DOHH2 (cell line): ENCODE results near the gene PRDM2.
A peak's percentile ranks its signal among the peaks of the same experiment; 100 is the strongest.

ENCODE experiments used
- H3F3A ChIP-seq: fragments of 200-600 bp; sonication (generic), shearing (Covaris generic); 2 replicates; pipeline ENCODE4 v1.6.0; 2016; ENCODE audit warnings: antibody characterized with exemption, mild to moderate bottlenecking; ENCODE audit not compliant: control insufficient read depth, insufficient read depth
- H3K27ac ChIP-seq: fragments of 200-600 bp; sonication (generic); 2 replicates; pipeline ENCODE4 v1.5.1; 2014; ENCODE audit warnings: low read depth, mild to moderate bottlenecking, low read length, moderate library complexity
- H3K27me3 ChIP-seq: fragments of 200-600 bp; sonication (generic); 2 replicates; pipeline ENCODE4 v1.6.1; 2014; ENCODE audit warnings: mild to moderate bottlenecking, low read length, mixed read lengths; ENCODE audit not compliant: control insufficient read depth
- H3K36me3 ChIP-seq: fragments of 200-600 bp; sonication (generic); 2 replicates; pipeline ENCODE4 v1.6.1; 2014; ENCODE audit warnings: mild to moderate bottlenecking, low read length, moderate library complexity, mixed read lengths; ENCODE audit not compliant: control insufficient read depth
- H3K4me1 ChIP-seq: fragments of 200-600 bp; sonication (generic); 2 replicates; pipeline ENCODE4 v1.6.1; 2014; ENCODE audit warnings: mild to moderate bottlenecking, low read length, mixed read lengths; ENCODE audit not compliant: control insufficient read depth
- H3K4me2 ChIP-seq: fragments of 200-600 bp; sonication (generic); 2 replicates; pipeline ENCODE4 v1.6.0; 2014; ENCODE audit warnings: mild to moderate bottlenecking, low read length, moderate library complexity
- H3K4me3 ChIP-seq: fragments of 200-600 bp; sonication (generic); 2 replicates; pipeline ENCODE4 v1.5.1; 2014; ENCODE audit warnings: mild to moderate bottlenecking, low read length, mixed read lengths
- H3K79me2 ChIP-seq: fragments of 200-600 bp; sonication (generic); 2 replicates; pipeline ENCODE4 v1.6.1; 2014; ENCODE audit warnings: mild to moderate bottlenecking, low read length, mixed read lengths; ENCODE audit not compliant: control insufficient read depth
- H3K9me2 ChIP-seq: fragments of 200-600 bp; sonication (generic); replicated peaks from 2 replicates; pipeline ENCODE4 v1.6.1; 2014; ENCODE audit warnings: mild to moderate bottlenecking, low read length, mixed read lengths; ENCODE audit not compliant: control insufficient read depth
- H3K9me3 ChIP-seq: fragments of 200-600 bp; sonication (generic); 2 replicates; pipeline ENCODE4 v1.6.1; 2014; ENCODE audit warnings: antibody characterized with exemption, low read length, mixed read lengths; ENCODE audit not compliant: control insufficient read depth, insufficient read depth
- H4K20me1 ChIP-seq: fragments of 200-600 bp; sonication (generic); 2 replicates; pipeline ENCODE4 v1.6.0; 2014; ENCODE audit warnings: low read depth, mild to moderate bottlenecking, antibody characterized with exemption, low read length, moderate library complexity; ENCODE audit not compliant: control insufficient read depth, insufficient read depth
- EZH2phosphoT487 ChIP-seq: fragments of 200-600 bp; sonication (generic); IDR thresholded peaks from 2 replicates; pipeline ENCODE4 v1.6.1; 2017; ENCODE audit warnings: borderline replicate concordance, mild to moderate bottlenecking, antibody characterized with exemption, low read length, moderate library complexity, mixed read lengths
- TF ChIP-seq, protein P1 (sequence below): fragments of 200-600 bp; sonication (generic); IDR thresholded peaks from one replicate; pipeline ENCODE4 v1.5.1; 2014; ENCODE audit warnings: antibody characterized with exemption, mild to moderate bottlenecking, low read depth, low read length; ENCODE audit not compliant: poor library complexity, severe bottlenecking

Gene PRDM2

DNA sequence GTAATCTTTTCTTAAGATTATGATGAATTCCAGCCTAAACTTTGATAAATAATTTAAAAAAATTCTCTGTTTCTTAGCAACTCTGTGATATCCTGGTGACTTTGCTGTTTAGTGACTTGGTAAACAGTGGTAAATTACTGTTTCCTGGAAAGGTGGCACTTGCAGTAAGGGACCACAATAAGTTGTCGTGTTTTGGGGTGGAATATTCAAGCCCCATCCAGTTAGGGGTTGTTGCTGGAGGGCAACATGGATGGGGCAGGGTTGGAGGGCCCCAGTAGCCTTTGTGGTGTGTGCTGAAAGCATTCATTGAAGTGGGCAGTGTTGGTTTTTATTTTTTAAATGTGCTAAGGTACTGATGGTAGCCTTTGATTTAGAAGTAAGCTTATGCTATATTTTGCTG lies 30.3 kb downstream of the PRDM2 start:
- peak overlapping the region; percentile 100 for H3K27ac ChIP-seq
- H3K4me2 ChIP-seq = peak overlapping the region; percentile 89
- peak overlapping the region; percentile 67 for H3K4me3 ChIP-seq

DNA sequence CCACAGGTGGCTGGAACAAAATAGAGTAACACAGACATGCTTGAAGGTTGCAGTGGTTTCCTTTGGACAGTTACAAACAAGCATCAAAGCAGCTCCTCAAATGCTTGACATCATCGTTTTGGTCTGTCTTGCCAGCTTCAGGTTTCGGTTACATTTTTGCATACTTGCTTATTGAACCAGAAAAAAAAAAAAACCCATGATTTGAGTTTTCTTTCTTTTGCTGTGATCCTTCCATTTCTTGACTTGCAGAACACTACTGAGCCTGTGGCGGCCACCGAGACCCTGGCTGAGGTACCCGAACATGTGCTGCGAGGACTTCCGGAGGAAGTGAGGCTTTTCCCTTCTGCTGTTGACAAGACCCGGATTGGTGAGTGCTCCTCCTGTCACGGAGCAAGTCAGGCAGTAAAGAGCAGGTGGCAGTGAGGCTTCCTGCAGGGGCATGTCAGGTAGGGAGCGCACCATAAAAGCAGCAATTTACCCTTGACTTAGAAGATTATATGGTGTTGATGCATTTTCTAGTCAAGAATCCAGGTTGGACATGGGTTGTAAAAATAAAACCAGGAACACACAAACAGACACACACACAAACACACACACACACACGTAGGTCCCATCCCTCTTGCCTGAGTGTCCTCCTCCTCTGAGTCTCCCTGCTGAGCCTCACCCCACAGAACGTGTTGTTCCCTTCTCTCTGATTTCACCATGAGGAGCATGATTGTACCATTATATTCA lies 30.9 kb downstream of the PRDM2 start:
- Histone ChIP-seq H3K4me2 (peak overlapping the region; percentile 89), H3K9me3 (no peaks in the 10 kb centered on the region), H3F3A (peaks cover 54% of the 10 kb centered on the region), H3K79me2 (peaks cover 87% of the 10 kb centered on the region), H3K4me1 (peaks cover 98% of the 10 kb centered on the region), H3K9me2 (no peaks in the 10 kb centered on the region), H3K4me3 (peak overlapping the region; percentile 67), H3K27me3 (no peaks in the 10 kb centered on the region), H3K27ac (peak overlapping the region; percentile 100), H4K20me1 (no peaks in the 10 kb centered on the region), H3K36me3 (peaks cover 83% of the 10 kb centered on the region)
- TF ChIP-seq, protein P1, sequence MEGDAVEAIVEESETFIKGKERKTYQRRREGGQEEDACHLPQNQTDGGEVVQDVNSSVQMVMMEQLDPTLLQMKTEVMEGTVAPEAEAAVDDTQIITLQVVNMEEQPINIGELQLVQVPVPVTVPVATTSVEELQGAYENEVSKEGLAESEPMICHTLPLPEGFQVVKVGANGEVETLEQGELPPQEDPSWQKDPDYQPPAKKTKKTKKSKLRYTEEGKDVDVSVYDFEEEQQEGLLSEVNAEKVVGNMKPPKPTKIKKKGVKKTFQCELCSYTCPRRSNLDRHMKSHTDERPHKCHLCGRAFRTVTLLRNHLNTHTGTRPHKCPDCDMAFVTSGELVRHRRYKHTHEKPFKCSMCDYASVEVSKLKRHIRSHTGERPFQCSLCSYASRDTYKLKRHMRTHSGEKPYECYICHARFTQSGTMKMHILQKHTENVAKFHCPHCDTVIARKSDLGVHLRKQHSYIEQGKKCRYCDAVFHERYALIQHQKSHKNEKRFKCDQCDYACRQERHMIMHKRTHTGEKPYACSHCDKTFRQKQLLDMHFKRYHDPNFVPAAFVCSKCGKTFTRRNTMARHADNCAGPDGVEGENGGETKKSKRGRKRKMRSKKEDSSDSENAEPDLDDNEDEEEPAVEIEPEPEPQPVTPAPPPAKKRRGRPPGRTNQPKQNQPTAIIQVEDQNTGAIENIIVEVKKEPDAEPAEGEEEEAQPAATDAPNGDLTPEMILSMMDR = no peak

More for the DNA sequence above, 30.3 kb downstream of the PRDM2 start:
- Histone ChIP-seq H3F3A (peaks cover 54% of the 10 kb centered on the region), H3K36me3 (peaks cover 82% of the 10 kb centered on the region), H3K79me2 (peaks cover 87% of the 10 kb centered on the region), H4K20me1 (no peaks in the 10 kb centered on the region), H3K9me3 (no peaks in the 10 kb centered on the region), H3K9me2 (no peaks in the 10 kb centered on the region), H3K4me1 (peaks cover 98% of the 10 kb centered on the region), H3K27me3 (no peaks in the 10 kb centered on the region)
- TF ChIP-seq, protein P1 = no peak
- no peak for TF ChIP-seq EZH2phosphoT487

DNA sequence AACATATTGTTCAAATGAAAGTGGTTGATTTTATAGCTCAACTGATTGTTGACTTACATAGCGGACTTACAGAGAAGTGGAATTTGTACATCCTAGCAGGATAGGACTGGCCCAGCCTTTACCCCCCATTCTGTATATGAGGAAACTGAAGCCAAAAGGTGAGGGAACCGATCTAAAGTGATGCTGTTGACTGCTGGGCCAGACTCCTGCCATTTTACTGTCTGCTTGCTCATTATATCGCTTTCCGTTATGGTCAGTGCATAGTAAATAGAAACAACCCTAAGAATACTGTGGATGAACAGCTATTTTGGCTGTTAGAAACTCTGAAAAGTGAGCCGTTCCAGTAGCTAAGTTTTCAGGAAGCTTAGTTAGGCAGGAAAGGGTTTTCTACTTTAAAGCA lies 31.9 kb downstream of the PRDM2 start:
- Histone ChIP-seq H3K4me2 (peak overlapping the region; percentile 70), H3K27me3 (no peaks in the 10 kb centered on the region), H3K4me1 (peaks cover 98% of the 10 kb centered on the region), H3K4me3 (peak overlapping the region; percentile 67), H3F3A (peaks cover 51% of the 10 kb centered on the region), H3K27ac (peak overlapping the region; percentile 100), H3K36me3 (peaks cover 80% of the 10 kb centered on the region), H3K79me2 (peaks cover 82% of the 10 kb centered on the region), H4K20me1 (no peaks in the 10 kb centered on the region), H3K9me2 (no peaks in the 10 kb centered on the region), H3K9me3 (no peaks in the 10 kb centered on the region)
- TF ChIP-seq, protein P1 = no peak
- no peak for TF ChIP-seq EZH2phosphoT487
